DLD1 (cell line): ENCODE measurements around the gene ATP6V1B1.

ENCODE experiments used
- in situ Hi-C: cut with HindIII; loops from 2 replicates; pipeline ENCODE4 v1.10.0; 2017; ENCODE audit warnings: low sequenced_read_pairs

Gene ATP6V1B1

GRCh38 chr2:70926042-70926441 is 9.7 kb upstream of the ATP6V1B1 start:
- in situ Hi-C loops, result no loop called here

GRCh38 chr2:70927138-70927537 is 8.6 kb upstream of the ATP6V1B1 start:
- in situ Hi-C loops, result no loop called here

GRCh38 chr2:70927641-70928040 is 8.1 kb upstream of the ATP6V1B1 start:
- in situ Hi-C loops, result no loop called here

- in situ Hi-C loops, result no loop called here
Measured at GRCh38 chr2:70928366-70928765, 7.3 kb upstream of the ATP6V1B1 start.

- in situ Hi-C loops, result no loop called here
Measured at GRCh38 chr2:70930371-70931329, 5.0 kb upstream of the ATP6V1B1 start.

GRCh38 chr2:70931376-70932000 is 4.2 kb upstream of the ATP6V1B1 start:
- in situ Hi-C loops, result no loop called here

GRCh38 chr2:70932631-70933230 is 3.0 kb upstream of the ATP6V1B1 start:
- in situ Hi-C loops, result no loop called here

- in situ Hi-C loops, result no loop called here
Measured at GRCh38 chr2:70934981-70935380, 719 bp upstream of the ATP6V1B1 start.

- in situ Hi-C loops, result no loop called here
Measured at GRCh38 chr2:70936165-70936978, 672 bp downstream of the ATP6V1B1 start.

- in situ Hi-C loops, result no loop called here
Measured at GRCh38 chr2:70936979-70937811, 1.5 kb downstream of the ATP6V1B1 start.

- in situ Hi-C loops, result no loop called here
Measured at GRCh38 chr2:70937866-70938585, 2.3 kb downstream of the ATP6V1B1 start.

GRCh38 chr2:70938586-70938950 is 2.9 kb downstream of the ATP6V1B1 start:
- in situ Hi-C loops, result no loop called here

GRCh38 chr2:70939001-70939838 is 3.5 kb downstream of the ATP6V1B1 start:
- in situ Hi-C loops, result no loop called here

GRCh38 chr2:70939839-70940580 is 4.3 kb downstream of the ATP6V1B1 start:
- in situ Hi-C loops, result loop anchor here (5.0 kb wide), 1 partner anchor 47 kb away; no protein-coding TSS in a partner anchor

GRCh38 chr2:70941186-70941585 is 5.5 kb downstream of the ATP6V1B1 start:
- in situ Hi-C loops, result loop anchor here (5.0 kb wide), 1 partner anchor 46 kb away; no protein-coding TSS in a partner anchor

- in situ Hi-C loops, result loop anchor here (5.0 kb wide), 1 partner anchor 46 kb away; no protein-coding TSS in a partner anchor
Measured at GRCh38 chr2:70941701-70942100, 6.0 kb downstream of the ATP6V1B1 start.

GRCh38 chr2:70942396-70943204 is 6.9 kb downstream of the ATP6V1B1 start:
- in situ Hi-C loops, result loop anchor here (5.0 kb wide), 1 partner anchor 45 kb away; no protein-coding TSS in a partner anchor
